Retinal pigment epithelial cell (primary cell): ENCODE measurements around the gene CPA3.

Source experiments
- DNase-seq: peaks from one replicate; pipeline ENCODE4 v3.0.0-alpha.2; 2010; ENCODE audit warnings: low read depth
- H3K4me3 ChIP-seq: 2 replicates; pipeline ENCODE4 v1.5.1; 2011; ENCODE audit warnings: mild to moderate bottlenecking, low read length, control low read depth, moderate library complexity
- CTCF ChIP-seq: conservative IDR thresholded peaks from 2 replicates; pipeline ENCODE4 v1.5.1; 2011; ENCODE audit warnings: low read depth, low read length, control low read depth, inconsistent platforms

Gene CPA3

DNA sequence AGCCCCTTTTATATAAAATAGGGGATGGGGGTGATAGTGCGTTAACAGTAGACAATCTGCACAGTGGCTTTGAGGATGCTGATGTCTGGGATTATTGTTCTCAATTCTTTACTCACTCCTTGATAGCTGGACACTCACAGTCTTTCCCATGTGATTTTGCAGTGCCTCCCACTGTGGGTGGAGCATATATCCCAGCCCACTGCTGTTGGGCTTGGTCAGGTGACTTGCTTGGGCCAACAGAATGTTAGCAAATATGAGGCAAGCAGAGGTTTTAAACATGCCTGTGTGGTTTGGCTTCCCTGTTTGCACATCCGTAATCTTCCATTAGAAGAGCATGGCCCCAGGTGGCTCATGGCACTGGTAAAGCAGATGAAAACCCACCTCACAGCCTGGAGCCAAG lies 46.5 kb downstream of the CPA3 start:
- DNase-seq, result no peak
- TF ChIP-seq CTCF, result no peak
- H3K4me3 ChIP-seq, result no peak overlapping the region

- H3K4me3 ChIP-seq, result no peak overlapping the region
- TF ChIP-seq CTCF, result no peak
- DNase-seq, result no peak
Observed at GRCh38 chr3:148914936-148915690, 50.0 kb downstream of the CPA3 start.

DNA sequence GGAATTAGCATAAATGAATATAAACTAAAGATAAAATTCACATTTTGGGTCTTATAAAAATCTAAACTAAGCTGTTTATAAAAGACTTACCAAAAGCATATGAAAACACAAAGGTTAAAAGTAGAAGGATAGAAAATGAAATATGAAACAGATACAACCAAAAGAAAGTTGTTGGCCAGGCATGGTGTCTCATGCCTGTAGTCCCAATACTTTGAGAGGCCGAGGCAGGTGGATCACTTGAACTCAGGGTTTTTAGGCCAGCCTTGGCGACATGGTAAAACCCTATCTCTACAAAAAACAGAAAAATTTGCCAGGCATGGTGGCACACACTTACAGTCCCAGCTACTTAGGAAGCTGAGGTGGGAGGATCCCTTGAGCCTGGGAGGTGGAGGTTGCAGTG lies 51.0 kb downstream of the CPA3 start:
- TF ChIP-seq CTCF, result no peak
- DNase-seq, result no peak
- no peak overlapping the region for H3K4me3 ChIP-seq

DNA sequence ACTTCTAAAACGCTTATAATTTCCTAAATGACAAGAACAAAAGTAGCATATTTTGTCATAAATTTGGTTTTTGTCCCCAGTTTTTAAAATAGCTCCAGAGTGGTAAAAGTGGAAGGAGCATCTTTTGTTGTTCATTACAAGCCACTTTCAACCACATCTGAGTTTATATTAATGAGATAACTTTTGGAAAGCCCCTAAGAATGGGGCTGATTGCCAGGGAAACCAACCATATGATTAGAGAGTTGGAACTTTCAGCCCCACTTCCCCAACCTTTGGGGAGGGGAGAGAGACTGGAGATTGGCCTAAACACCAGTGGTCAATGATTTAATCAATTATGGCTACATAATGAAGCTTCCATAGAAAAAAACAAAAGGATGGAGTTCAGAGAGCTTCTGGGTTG lies 57.4 kb downstream of the CPA3 start:
- no peak for TF ChIP-seq CTCF
- DNase-seq, result no peak

DNA sequence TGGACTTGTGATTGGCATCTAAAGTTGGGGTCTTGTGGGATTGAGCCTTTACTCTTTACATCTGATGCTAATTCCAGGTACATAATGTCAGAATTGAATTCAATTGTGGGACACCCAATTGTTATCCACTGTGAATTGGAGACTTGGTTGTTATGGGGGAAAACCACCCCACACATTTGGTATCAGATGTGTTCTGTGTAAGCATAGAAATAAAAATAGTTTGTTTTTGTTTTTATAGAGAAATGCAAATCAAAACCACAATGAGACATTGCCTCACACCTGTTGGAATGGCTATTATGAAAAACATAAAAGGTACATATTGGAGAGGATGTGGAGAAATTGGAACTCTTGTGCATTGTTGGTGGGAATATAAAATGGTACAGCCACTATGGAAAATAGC lies 58.5 kb downstream of the CPA3 start:
- H3K4me3 ChIP-seq, result no peak overlapping the region
- TF ChIP-seq CTCF, result no peak
- no peak for DNase-seq

More for the DNA sequence above, 57.4 kb downstream of the CPA3 start:
- H3K4me3 ChIP-seq, result no peak overlapping the region

DNA sequence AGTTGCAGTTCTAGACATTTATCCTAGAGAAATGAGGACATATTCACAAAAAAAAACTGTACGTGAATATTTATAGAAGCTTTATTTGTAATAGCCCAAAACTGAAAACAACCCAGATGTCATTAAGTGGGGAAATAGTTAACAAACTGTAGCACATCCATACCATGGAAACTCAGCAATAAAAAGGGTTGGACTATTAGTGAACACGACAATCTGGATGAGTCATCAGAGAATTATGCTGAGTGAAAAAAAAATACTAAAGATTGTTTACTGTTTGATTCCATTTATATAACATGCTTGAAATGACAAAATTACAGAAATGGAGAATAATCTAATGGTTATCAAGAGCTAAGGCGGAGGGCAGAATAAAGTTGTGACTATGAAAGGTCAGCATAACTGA lies 59.5 kb downstream of the CPA3 start:
- no peak for TF ChIP-seq CTCF
- DNase-seq, result no peak
- H3K4me3 ChIP-seq, result no peak overlapping the region

- no peak overlapping the region for H3K4me3 ChIP-seq
- no peak for TF ChIP-seq CTCF
- no peak for DNase-seq
Observed at GRCh38 chr3:148925845-148926244, 60.7 kb downstream of the CPA3 start.
